Measurements from ENCODE around the gene TSC22D4.

DNA sequence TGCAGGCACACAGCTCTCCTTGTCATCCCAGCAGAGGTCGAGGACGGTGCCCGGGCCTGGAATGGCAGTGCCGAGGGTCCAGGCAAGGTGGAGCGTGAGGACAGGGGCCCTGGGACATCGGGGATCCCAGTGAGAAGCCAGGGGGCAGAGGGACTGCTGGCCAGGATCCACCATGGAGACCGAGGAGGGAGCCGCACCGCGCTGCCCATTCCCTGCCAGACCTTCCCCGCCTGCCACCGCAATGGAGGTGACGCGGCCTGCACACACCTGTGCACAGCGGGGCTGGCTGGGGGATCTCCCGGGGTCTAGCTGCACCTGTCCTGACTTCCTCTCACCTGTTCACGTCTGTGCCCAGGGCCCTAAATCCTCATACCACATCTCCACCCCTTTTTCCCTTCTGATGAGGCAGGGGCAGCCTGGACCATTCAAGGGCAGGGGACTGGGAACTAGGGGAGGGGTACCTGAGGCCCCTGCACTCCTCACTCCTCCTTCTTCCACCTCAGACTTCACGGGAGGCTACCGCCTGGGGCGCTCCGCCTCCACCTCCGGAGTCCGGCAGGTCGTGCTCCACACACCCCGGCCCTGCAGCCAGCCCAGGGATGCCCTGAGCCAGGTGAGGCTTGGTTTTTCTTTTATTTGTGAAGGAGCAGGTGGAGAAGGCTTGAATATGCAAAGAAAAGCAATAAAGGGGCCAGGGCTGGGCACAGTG is 11.6 kb upstream of the TSC22D4 start:
- no peak for TF ChIP-seq EZH2 (IDR thresholded peaks at IDR 0.05; ENCODE audit: low read depth)
- TF ChIP-seq, protein P1, sequence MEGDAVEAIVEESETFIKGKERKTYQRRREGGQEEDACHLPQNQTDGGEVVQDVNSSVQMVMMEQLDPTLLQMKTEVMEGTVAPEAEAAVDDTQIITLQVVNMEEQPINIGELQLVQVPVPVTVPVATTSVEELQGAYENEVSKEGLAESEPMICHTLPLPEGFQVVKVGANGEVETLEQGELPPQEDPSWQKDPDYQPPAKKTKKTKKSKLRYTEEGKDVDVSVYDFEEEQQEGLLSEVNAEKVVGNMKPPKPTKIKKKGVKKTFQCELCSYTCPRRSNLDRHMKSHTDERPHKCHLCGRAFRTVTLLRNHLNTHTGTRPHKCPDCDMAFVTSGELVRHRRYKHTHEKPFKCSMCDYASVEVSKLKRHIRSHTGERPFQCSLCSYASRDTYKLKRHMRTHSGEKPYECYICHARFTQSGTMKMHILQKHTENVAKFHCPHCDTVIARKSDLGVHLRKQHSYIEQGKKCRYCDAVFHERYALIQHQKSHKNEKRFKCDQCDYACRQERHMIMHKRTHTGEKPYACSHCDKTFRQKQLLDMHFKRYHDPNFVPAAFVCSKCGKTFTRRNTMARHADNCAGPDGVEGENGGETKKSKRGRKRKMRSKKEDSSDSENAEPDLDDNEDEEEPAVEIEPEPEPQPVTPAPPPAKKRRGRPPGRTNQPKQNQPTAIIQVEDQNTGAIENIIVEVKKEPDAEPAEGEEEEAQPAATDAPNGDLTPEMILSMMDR (conservative IDR thresholded peaks at IDR 0.05): no peak
